SK-N-MC (cell line): ENCODE results near the gene NUP214.

ENCODE experiments used
- EZH2 ChIP-seq: fragments of 200-600 bp; sonication (generic); IDR thresholded peaks from one replicate; pipeline ENCODE4 v1.6.1; 2017; ENCODE audit warnings: antibody characterized with exemption
- POLR2AphosphoS5 ChIP-seq: IDR thresholded peaks from 2 replicates; pipeline ENCODE4 v1.6.1; 2012; ENCODE audit warnings: mild to moderate bottlenecking, low read depth, low read length, borderline replicate concordance

DNA sequence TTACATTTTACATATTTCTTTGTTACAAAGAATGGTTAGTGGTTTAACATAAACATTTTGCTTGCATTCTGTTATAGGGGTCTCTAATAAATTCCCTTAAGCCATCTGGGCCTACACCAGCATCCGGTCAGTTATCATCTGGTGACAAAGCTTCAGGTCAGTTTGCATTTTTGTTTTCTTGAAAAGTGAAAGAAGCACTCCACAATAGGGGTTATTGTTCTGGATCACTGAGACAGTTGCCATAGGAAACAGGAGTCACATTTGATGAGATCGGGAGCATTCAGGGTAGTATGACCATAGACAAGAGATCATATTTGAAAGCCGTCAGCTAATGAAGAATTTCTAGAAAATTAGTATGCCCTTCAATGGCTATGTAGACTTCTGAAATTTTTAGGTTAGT lies 63.6 kb downstream of the NUP214 start:
- TF ChIP-seq EZH2 (no peak), POLR2AphosphoS5 (no peak)
